Measurements from ENCODE around the gene FAM118A. TPM values are rescaled to one million over a fixed set of nuclear protein-coding genes. Genes with fewer than 3 reads are reported as not detected.

FAM118A gene
- total RNA-seq, 1 experiment from 2014 or later, result 21.3 TPM

DNA sequence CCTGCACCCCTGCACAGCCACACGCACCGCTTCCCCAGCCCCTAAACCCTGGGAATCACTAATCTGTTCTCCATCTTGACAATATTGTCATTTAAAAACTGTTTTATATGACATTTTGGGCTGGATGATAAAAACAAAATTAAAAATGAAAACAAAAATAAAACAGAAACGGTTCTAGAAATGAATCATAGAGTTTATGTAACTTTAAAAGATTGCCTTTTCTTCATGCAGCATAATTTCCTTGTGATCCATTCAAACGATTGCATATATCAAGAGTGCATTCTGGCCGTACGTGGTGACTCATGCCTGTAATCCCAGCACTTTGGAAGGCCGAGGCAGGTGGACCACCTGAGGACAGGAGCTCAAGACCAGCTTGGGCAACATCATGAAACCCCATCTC, 6.6 kb upstream of the FAM118A start:
- TF ChIP-seq EMX1 (CRISPR knock-in tag; IDR thresholded peaks at IDR 0.05), result no peak
- no peak for TF ChIP-seq ZNF121 (CRISPR knock-in tag; IDR thresholded peaks at IDR 0.05)
- no peak for TF ChIP-seq ZNF281 (CRISPR knock-in tag; IDR thresholded peaks at IDR 0.05)
- no peak for TF ChIP-seq CREB1 (CRISPR knock-in tag; IDR thresholded peaks at IDR 0.05)
- TF ChIP-seq JUN (CRISPR knock-in tag; IDR thresholded peaks at IDR 0.05), result no peak
- no peak for TF ChIP-seq ZBTB43 (CRISPR knock-in tag; IDR thresholded peaks at IDR 0.05)
- TF ChIP-seq NR2C2 (CRISPR knock-in tag; IDR thresholded peaks at IDR 0.05), result no peak
- peaks cover 15% of the 10 kb centered on the region for H3K4me1 Mint-ChIP-seq
- ChIA-PET POLR2A (no interaction called here), CTCF (no interaction called here)
- H3K36me3 Mint-ChIP-seq, result no peaks in the 10 kb centered on the region
- no peak for ATAC-seq
- H3K9me3 Mint-ChIP-seq, result no peaks in the 10 kb centered on the region
- no peak for DNase-seq (ENCODE audit: low spot score)
- no peak overlapping the region for H3K4me3 Mint-ChIP-seq
- no peak overlapping the region for H3K27ac Mint-ChIP-seq
- peaks cover 2% of the 10 kb centered on the region; the same call in 1 of the 2 replicates for H3K27me3 Mint-ChIP-seq (ENCODE audit: low read depth)

GRCh38 chr22:45304971-45305370, 4.8 kb upstream of the FAM118A start:
- ChIA-PET POLR2A (interaction anchor here (0.7 kb wide), 2 partner anchors 10 to 66 kb away, joined by 4 read pairs; no protein-coding TSS in a partner anchor), CTCF (no interaction called here)
- Mint-ChIP-seq H3K4me1 (peaks cover 13% of the 10 kb centered on the region), H3K27ac (no peak overlapping the region), H3K9me3 (no peaks in the 10 kb centered on the region), H3K4me3 (no peak overlapping the region), H3K36me3 (no peaks in the 10 kb centered on the region), H3K27me3 (ENCODE audit: low read depth) (peaks cover 2% of the 10 kb centered on the region; the same call in 1 of the 2 replicates)
- no peak for DNase-seq (ENCODE audit: low spot score)
- ATAC-seq, result no peak
- TF ChIP-seq, protein P1, sequence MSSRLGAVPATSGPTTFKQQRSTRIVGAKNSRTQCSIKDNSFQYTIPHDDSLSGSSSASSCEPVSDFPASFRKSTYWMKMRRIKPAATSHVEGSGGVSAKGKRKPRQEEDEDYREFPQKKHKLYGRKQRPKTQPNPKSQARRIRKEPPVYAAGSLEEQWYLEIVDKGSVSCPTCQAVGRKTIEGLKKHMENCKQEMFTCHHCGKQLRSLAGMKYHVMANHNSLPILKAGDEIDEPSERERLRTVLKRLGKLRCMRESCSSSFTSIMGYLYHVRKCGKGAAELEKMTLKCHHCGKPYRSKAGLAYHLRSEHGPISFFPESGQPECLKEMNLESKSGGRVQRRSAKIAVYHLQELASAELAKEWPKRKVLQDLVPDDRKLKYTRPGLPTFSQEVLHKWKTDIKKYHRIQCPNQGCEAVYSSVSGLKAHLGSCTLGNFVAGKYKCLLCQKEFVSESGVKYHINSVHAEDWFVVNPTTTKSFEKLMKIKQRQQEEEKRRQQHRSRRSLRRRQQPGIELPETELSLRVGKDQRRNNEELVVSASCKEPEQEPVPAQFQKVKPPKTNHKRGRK (CRISPR knock-in tag; IDR thresholded peaks at IDR 0.05; ENCODE audit: borderline replicate concordance), result no peak
- TF ChIP-seq NR1H2 (CRISPR knock-in tag; IDR thresholded peaks at IDR 0.05) (no peak), TEAD4 (CRISPR knock-in tag; IDR thresholded peaks at IDR 0.05) (no peak), FOXK1 (CRISPR knock-in tag; IDR thresholded peaks at IDR 0.05) (no peak), AR (CRISPR knock-in tag; IDR thresholded peaks at IDR 0.05) (no peak), RELA (CRISPR knock-in tag; IDR thresholded peaks at IDR 0.05; ENCODE audit: borderline replicate concordance) (no peak), PRRX2 (CRISPR knock-in tag; IDR thresholded peaks at IDR 0.05) (no peak), SOX15 (CRISPR knock-in tag; IDR thresholded peaks at IDR 0.05) (no peak)
- TF ChIP-seq, protein P2, sequence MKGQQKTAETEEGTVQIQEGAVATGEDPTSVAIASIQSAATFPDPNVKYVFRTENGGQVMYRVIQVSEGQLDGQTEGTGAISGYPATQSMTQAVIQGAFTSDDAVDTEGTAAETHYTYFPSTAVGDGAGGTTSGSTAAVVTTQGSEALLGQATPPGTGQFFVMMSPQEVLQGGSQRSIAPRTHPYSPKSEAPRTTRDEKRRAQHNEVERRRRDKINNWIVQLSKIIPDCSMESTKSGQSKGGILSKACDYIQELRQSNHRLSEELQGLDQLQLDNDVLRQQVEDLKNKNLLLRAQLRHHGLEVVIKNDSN (CRISPR knock-in tag; IDR thresholded peaks at IDR 0.05), result no peak
- TF ChIP-seq, protein P3, sequence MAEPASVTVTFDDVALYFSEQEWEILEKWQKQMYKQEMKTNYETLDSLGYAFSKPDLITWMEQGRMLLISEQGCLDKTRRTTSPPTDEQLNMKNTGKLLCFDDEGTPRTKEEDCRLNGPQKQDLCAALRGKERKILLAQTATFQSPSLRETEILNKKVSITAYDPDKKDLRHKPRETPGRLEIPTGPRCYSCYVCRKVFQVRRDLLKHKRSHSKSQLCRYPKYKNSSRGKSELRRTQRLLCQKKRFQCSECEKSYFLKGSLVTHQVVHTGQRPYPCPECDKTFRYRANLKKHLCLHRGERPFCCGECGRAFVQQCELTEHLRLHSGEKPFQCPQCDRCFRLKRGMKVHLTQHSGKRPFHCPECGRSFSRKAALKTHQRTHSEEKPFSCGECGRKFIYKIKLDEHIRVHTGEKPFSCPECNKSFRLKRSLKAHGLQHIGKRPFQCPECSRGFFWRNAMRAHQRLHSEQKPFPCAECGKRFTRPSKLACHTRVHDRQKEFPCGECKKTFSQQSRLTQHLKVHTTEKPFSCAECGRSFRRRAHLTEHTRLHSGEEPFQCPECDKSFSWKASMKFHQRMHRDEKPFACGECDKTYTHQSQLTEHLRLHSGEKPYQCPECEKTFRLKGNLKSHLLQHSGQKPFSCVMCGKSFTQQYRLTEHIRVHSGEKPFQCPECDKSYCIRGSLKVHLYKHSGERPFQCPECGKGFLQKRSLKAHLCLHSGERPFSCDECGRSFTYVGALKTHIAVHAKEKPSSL (CRISPR knock-in tag; conservative IDR thresholded peaks at IDR 0.05), result no peak
- TF ChIP-seq, protein P4, sequence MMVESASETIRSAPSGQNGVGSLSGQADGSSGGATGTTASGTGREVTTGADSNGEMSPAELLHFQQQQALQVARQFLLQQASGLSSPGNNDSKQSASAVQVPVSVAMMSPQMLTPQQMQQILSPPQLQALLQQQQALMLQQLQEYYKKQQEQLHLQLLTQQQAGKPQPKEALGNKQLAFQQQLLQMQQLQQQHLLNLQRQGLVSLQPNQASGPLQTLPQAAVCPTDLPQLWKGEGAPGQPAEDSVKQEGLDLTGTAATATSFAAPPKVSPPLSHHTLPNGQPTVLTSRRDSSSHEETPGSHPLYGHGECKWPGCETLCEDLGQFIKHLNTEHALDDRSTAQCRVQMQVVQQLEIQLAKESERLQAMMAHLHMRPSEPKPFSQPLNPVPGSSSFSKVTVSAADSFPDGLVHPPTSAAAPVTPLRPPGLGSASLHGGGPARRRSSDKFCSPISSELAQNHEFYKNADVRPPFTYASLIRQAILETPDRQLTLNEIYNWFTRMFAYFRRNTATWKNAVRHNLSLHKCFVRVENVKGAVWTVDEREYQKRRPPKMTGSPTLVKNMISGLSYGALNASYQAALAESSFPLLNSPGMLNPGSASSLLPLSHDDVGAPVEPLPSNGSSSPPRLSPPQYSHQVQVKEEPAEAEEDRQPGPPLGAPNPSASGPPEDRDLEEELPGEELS (CRISPR knock-in tag; IDR thresholded peaks at IDR 0.05), result no peak
- TF ChIP-seq, protein P5, sequence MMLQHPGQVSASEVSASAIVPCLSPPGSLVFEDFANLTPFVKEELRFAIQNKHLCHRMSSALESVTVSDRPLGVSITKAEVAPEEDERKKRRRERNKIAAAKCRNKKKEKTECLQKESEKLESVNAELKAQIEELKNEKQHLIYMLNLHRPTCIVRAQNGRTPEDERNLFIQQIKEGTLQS (CRISPR knock-in tag; conservative IDR thresholded peaks at IDR 0.05), result no peak

Data from WTC11 (cell line).